Fibroblast of the aortic adventitia (primary cell): ENCODE results near the gene MAPKAPK5. TPM values are rescaled to one million over a fixed set of nuclear protein-coding genes. Genes with fewer than 3 reads are reported as not detected.
"Not testable (repeated sequence)": the region's sequence is repeated elsewhere in the genome, so short reads cannot be mapped to it uniquely, and the experiment has no call there.

Experiments
- DNase-seq: peaks from one replicate; pipeline ENCODE4 v3.0.0-alpha.2; 2010; ENCODE audit warnings: low read depth
- H3K4me3 ChIP-seq: 2 replicates; pipeline ENCODE4 v1.5.1; 2011; ENCODE audit warnings: low read depth, mild to moderate bottlenecking, control low read depth, low read length, moderate library complexity
- CTCF ChIP-seq: IDR thresholded peaks from 2 replicates; pipeline ENCODE4 v1.5.1; 2011; ENCODE audit warnings: mild to moderate bottlenecking, low read length, control low read depth, inconsistent platforms; ENCODE audit not compliant: insufficient read depth
- total RNA-seq: library from RNA; depleted of rRNA; stranded (reverse); fragments of >200 nt; gene quantifications from 2 replicates; pipeline ENCODE4 v1.2.3, GENCODE V29; 2012; ENCODE audit warnings: low replicate concordance

The MAPKAPK5 gene
- total RNA-seq, 1 donor: 34.6 TPM

- H3K4me3 ChIP-seq: no peak overlapping the region
- TF ChIP-seq CTCF: no peak
- DNase-seq: no peak
These were observed 22.6 kb upstream of the MAPKAPK5 start for GRCh38 chr12:111819191-111820158.

GRCh38 chr12:111820828-111821227, 21.2 kb upstream of the MAPKAPK5 start:
- not testable (repeated sequence) for DNase-seq, H3K4me3 ChIP-seq

GRCh38 chr12:111822886-111823285, 19.1 kb upstream of the MAPKAPK5 start:
- H3K4me3 ChIP-seq: no peak overlapping the region
- no peak for DNase-seq
- TF ChIP-seq CTCF: no peak

GRCh38 chr12:111823891-111824290, 18.1 kb upstream of the MAPKAPK5 start:
- no peak overlapping the region for H3K4me3 ChIP-seq
- no peak for DNase-seq
- no peak for TF ChIP-seq CTCF

- DNase-seq: peak; percentile 9
- peak; percentile 5 for TF ChIP-seq CTCF
These were observed 17.7 kb upstream of the MAPKAPK5 start for GRCh38 chr12:111824312-111824711.

GRCh38 chr12:111825509-111825908, 16.5 kb upstream of the MAPKAPK5 start:
- no peak for TF ChIP-seq CTCF
- H3K4me3 ChIP-seq: no peak overlapping the region
- DNase-seq: no peak

More at GRCh38 chr12:111824312-111824711, 17.7 kb upstream of the MAPKAPK5 start:
- not testable (repeated sequence) for H3K4me3 ChIP-seq

GRCh38 chr12:111826316-111826715, 15.7 kb upstream of the MAPKAPK5 start:
- no peak for DNase-seq
- no peak for TF ChIP-seq CTCF
- H3K4me3 ChIP-seq: no peak overlapping the region
